Neural crest cell (in vitro differentiated cells): ENCODE measurements around the gene ADAMTSL1. TPM values are rescaled to one million over a fixed set of nuclear protein-coding genes. Genes with fewer than 3 reads are reported as not detected.

Source experiments
- DNase-seq: peaks from one replicate; pipeline ENCODE4 v3.0.0; 2021; ENCODE audit warnings: low read depth, mixed read lengths, low spot score
- H3K27ac Mint-ChIP-seq: one replicate; pipeline ENCODE4 v1.8.0; 2021; ENCODE audit warnings: mild to moderate bottlenecking, mixed read lengths; ENCODE audit not compliant: unreplicated experiment
- H3K27me3 Mint-ChIP-seq: 2 replicates; pipeline ENCODE4 v1.8.0; 2021; ENCODE audit warnings: low read depth, mild to moderate bottlenecking, mixed read lengths
- H3K36me3 Mint-ChIP-seq: 2 replicates; pipeline ENCODE4 v1.8.0; 2021; ENCODE audit warnings: low read depth, mild to moderate bottlenecking, mixed read lengths
- H3K4me1 Mint-ChIP-seq: 2 replicates; pipeline ENCODE4 v1.8.0; 2021; ENCODE audit warnings: mixed read lengths
- H3K4me3 Mint-ChIP-seq: one replicate; pipeline ENCODE4 v1.8.0; 2021; ENCODE audit warnings: mild to moderate bottlenecking, mixed read lengths
- H3K9me3 Mint-ChIP-seq: 2 replicates; pipeline ENCODE4 v1.8.0; 2021; ENCODE audit warnings: mixed read lengths
- CTCF ChIP-seq: fragments of 200-600 bp; sonication (generic); conservative IDR thresholded peaks from 2 replicates; pipeline ENCODE4 v1.5.0; 2021; ENCODE audit warnings: antibody characterized with exemption, mild to moderate bottlenecking
- total RNA-seq: library from RNA; stranded (reverse); gene quantifications from 2 replicates; pipeline ENCODE4 v1.2.1, GENCODE V29; 2021

The ADAMTSL1 gene
- total RNA-seq, 1 donor from 2014 or later = 2.3 TPM

DNA sequence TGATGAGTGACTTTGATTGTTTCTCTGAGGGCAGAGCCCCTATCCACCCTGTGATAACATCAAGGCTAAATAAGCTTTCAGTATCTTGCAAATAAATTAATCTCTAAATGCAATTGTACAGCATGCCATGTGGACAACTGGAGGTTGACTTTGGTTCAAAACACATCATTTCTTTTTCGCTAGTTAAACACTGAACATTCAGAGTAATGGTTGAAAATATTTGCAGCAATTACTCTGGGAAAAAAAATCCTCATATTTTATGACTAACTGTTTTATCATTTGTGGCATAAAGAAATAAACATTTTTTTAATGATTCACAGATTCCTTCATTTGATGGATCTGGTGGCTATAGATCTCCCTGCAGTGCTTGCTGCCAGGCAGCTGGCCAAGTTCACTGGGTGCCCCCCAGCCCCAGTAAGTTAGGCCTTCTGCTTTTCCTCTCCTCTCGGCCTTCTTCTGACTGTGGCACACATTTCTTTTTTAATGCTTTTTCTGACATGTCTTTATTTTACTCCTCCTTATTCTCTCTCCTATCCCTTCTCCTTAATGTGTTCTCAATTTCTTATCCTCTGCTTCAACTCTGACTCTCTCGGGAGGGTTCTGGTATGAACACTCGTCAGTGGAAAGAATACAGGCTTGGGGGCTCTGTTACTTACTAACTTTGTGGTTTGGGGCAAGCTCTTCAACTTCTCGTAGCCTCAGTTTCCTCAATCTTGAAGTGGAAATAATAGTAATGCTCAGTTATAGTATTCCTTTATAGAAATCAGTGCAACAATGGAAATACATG, 69.6 kb downstream of the ADAMTSL1 start:
- no peak overlapping the region for H3K4me3 Mint-ChIP-seq
- no peaks in the 10 kb centered on the region for H3K27me3 Mint-ChIP-seq
- H3K9me3 Mint-ChIP-seq = no peaks in the 10 kb centered on the region
- no peaks in the 10 kb centered on the region for H3K36me3 Mint-ChIP-seq
- H3K27ac Mint-ChIP-seq = no peak overlapping the region
- H3K4me1 Mint-ChIP-seq = no peaks in the 10 kb centered on the region
- DNase-seq = no peak
- TF ChIP-seq CTCF = no peak

DNA sequence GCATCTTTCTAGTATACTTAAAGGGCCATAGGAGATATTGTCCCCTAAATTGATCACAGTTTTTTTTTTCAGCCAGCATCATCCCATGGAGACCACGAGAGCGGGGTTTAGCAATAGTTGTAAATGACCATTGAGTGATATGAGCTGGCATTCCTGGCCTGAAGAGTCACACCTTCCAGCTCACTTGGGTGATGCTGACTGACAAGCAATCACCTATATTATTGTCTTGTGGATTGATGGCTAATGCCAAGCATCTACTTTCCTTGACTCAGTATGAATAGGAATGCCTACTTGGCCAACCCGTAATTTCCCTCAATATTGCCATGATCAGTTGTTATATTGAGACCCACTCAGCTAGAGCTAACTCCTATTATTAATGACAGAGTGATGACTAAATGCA, 70.5 kb downstream of the ADAMTSL1 start:
- no peak overlapping the region for H3K27ac Mint-ChIP-seq
- H3K36me3 Mint-ChIP-seq = no peaks in the 10 kb centered on the region
- no peaks in the 10 kb centered on the region for H3K27me3 Mint-ChIP-seq
- H3K9me3 Mint-ChIP-seq = no peaks in the 10 kb centered on the region
- no peak for DNase-seq
- TF ChIP-seq CTCF = no peak
- no peak overlapping the region for H3K4me3 Mint-ChIP-seq
- H3K4me1 Mint-ChIP-seq = no peaks in the 10 kb centered on the region

DNA sequence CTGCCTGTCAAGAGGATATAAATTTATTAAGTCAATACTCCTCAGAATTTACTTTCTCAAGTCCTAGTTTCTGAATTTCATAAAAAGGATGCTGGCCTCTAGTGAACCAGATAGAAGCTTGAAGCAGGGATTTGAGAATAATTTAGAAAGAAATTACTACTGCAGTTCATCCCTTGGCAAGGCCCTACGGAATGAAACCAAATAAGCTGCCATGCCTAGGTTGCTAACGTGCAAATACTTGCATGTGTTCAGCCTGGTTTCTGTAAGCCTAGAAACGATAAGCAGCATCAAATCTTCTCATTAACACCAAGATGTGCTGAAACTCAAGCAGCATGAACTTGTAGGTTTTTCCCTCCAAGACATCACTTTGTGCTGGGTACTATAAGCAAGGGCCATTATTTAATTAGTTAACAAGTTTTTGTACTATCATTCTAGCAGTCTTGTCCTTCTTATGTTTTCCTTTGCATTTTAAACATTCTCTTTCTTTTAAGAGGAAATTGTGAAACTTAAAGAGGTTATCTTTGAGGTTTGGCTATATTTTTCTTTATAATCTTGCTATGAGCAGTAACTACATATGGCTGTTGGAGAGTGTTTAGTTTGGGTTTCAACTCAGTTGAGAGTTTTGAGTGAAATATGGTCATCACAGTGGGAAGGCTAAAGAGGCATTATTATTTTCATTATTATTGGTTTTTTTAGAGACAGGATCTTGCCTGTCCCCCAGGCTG, 71.8 kb downstream of the ADAMTSL1 start:
- TF ChIP-seq CTCF = no peak
- Mint-ChIP-seq H3K36me3 (no peaks in the 10 kb centered on the region), H3K27ac (no peak overlapping the region), H3K4me1 (no peaks in the 10 kb centered on the region), H3K9me3 (no peaks in the 10 kb centered on the region), H3K27me3 (no peaks in the 10 kb centered on the region), H3K4me3 (no peak overlapping the region)
- DNase-seq = no peak

DNA sequence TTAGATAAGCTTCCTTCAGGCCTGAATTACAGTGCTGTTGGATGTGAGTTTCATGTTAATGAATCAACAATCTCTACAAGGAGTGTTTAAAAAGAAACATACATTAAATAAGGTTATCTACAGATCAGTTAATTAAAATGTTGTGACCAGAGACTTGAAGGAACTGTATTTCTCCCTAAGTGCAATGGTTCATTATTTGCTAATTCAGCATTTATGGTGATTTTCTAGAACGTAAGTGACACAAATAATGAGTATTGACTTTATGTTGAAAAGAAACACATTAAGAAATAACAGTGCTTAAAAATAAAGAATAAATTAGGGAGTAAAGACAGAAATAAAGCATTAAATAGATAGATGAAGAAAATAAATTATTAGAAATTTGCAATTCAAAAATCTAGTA, 74.5 kb downstream of the ADAMTSL1 start:
- H3K36me3 Mint-ChIP-seq = no peaks in the 10 kb centered on the region
- no peak for DNase-seq
- H3K4me3 Mint-ChIP-seq = no peak overlapping the region
- no peaks in the 10 kb centered on the region for H3K9me3 Mint-ChIP-seq
- no peak for TF ChIP-seq CTCF
- no peaks in the 10 kb centered on the region for H3K27me3 Mint-ChIP-seq
- H3K27ac Mint-ChIP-seq = no peak overlapping the region
- no peaks in the 10 kb centered on the region for H3K4me1 Mint-ChIP-seq

DNA sequence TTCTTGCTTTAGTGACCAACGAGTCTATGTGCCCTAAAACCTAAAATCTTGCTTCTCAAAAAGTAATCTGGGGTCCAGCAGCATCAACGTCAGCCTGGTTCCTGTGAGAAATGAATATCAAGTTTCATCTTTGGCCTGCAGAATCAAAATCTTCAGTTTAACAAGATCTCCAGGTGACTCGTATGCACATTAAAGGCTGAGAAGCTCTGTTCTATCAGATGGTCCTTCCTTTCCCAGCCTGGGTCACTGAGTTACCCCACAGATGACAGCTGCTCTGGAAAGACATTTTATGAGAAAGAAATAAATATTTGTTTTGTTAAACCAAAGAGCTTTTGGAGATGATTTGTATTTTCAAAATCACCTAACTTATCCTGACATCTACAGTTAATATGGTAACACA, 75.8 kb downstream of the ADAMTSL1 start:
- no peaks in the 10 kb centered on the region for H3K4me1 Mint-ChIP-seq
- no peaks in the 10 kb centered on the region for H3K27me3 Mint-ChIP-seq
- DNase-seq = no peak
- H3K27ac Mint-ChIP-seq = no peak overlapping the region
- no peak for TF ChIP-seq CTCF
- H3K9me3 Mint-ChIP-seq = peaks cover 5% of the 10 kb centered on the region
- no peak overlapping the region for H3K4me3 Mint-ChIP-seq
- H3K36me3 Mint-ChIP-seq = peaks cover 3% of the 10 kb centered on the region
